Prostate gland (tissue), 2 donors: Measurements from ENCODE around the gene ABL1.

Experiments
- POLR2A ChIP-seq: fragments of 450-650 bp; IDR thresholded peaks from one replicate; pipeline ENCODE4 v1.6.1; 2016; ENCODE audit warnings: antibody characterized with exemption, mild to moderate bottlenecking
- POLR2AphosphoS5 ChIP-seq: sonication (generic); formaldehyde crosslinking; IDR thresholded peaks from one replicate; pipeline ENCODE4 v1.6.1; 2017; ENCODE audit warnings: antibody characterized with exemption
- TF ChIP-seq, protein P1 (sequence below), 4 experiments: fragments of 200-600 bp in 2 of 4; fragments of 450-650 bp in 2 of 4; sonication (generic) in 2 of 4; IDR thresholded peaks; 1 replicate in 3 of 4; 2 replicates in 1 of 4; pipeline ENCODE4 v1.5.1; 2016 to 2019; ENCODE audit warnings: antibody characterized with exemption in 4 of 4, mild to moderate bottlenecking in 2 of 4, moderate library complexity in 2 of 4

DNA sequence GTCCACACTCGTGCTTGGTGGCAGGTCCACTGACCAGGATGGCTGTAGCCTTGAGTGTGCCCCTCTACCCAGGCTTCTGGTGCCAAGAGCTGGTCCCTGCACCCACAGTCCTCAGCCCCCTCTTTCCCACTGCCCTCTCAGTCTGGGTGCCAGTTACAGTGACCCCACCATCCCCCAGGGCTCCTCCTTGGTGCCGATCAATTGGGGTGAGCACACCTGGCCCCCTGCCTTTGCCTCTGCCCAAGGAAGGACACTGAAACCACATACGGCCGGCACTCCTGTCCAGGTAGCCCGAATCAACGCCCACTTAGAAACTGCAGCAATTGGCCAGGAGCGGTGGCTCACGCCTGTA, 80.0 kb downstream of the ABL1 start:
- TF ChIP-seq, protein P1, sequence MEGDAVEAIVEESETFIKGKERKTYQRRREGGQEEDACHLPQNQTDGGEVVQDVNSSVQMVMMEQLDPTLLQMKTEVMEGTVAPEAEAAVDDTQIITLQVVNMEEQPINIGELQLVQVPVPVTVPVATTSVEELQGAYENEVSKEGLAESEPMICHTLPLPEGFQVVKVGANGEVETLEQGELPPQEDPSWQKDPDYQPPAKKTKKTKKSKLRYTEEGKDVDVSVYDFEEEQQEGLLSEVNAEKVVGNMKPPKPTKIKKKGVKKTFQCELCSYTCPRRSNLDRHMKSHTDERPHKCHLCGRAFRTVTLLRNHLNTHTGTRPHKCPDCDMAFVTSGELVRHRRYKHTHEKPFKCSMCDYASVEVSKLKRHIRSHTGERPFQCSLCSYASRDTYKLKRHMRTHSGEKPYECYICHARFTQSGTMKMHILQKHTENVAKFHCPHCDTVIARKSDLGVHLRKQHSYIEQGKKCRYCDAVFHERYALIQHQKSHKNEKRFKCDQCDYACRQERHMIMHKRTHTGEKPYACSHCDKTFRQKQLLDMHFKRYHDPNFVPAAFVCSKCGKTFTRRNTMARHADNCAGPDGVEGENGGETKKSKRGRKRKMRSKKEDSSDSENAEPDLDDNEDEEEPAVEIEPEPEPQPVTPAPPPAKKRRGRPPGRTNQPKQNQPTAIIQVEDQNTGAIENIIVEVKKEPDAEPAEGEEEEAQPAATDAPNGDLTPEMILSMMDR (IDR thresholded peaks at IDR 0.05) = no peak
- TF ChIP-seq POLR2AphosphoS5 (no peak), POLR2A (no peak)
